Measurements from ENCODE around the gene RIMKLA. TPM values are rescaled to one million over a fixed set of nuclear protein-coding genes. Genes with fewer than 3 reads are reported as not detected.

RIMKLA gene
- total RNA-seq, 4 donors from 2014 or later = 1.8 to 5.3 (median 3.4) TPM

GRCh38 chr1:42430286-42431135 lies 49.9 kb downstream of the RIMKLA start:
- H3K27me3 ChIP-seq = no peaks in the 10 kb centered on the region
- DNase-seq (ENCODE audit: extremely low spot score) = no peak
- H3K4me3 ChIP-seq = no peak overlapping the region
- H3K4me1 ChIP-seq = peaks cover 0 to 3% (median 0%) of the 10 kb centered on the region in 4 donors
- 92% methylated on average over 3 of the region's 3 CpGs for WGBS
- TF ChIP-seq CTCF (IDR thresholded peaks at IDR 0.05) (no peak), EP300 (IDR thresholded peaks at IDR 0.05) (no peak), POLR2AphosphoS5 (IDR thresholded peaks at IDR 0.05) (no peak), POLR2A (IDR thresholded peaks at IDR 0.05; ENCODE audit: low read depth) (no peak)
- no peaks in the 10 kb centered on the region for H3K9me3 ChIP-seq
- H3K27ac ChIP-seq (replicated peaks in 1 of 4) = no peak overlapping the region
- intact Hi-C loops (cut with DNase I) = no loop called here
- no peaks in the 10 kb centered on the region for H3K36me3 ChIP-seq

DNA sequence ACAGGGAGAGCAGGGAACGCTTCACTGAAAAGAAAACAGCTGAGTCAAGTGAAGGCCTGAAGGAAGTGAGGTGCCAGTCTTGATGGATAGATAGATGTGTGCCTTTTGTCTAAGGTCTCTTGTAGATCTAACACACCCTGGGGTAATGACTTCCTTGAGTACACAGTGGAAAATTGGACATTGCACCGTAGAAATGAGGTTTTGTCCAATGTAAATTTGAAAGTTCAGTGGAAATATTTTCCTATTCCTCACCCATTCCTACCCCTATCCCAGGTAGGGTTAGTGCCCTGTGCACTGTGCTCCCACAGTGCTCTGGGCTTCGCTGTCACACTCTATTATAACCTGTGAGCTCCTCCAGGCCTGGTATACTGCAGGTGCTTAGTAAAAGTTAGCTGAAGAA lies 50.9 kb downstream of the RIMKLA start:
- no peak overlapping the region for H3K4me3 ChIP-seq
- 87% methylated on average over 3 of the region's 3 CpGs for WGBS
- H3K36me3 ChIP-seq = no peaks in the 10 kb centered on the region
- no peak for DNase-seq (ENCODE audit: extremely low spot score)
- H3K9me3 ChIP-seq = no peaks in the 10 kb centered on the region
- no peak for TF ChIP-seq CTCF (IDR thresholded peaks at IDR 0.05)
- no peak for TF ChIP-seq POLR2A (IDR thresholded peaks at IDR 0.05; ENCODE audit: low read depth)
- H3K27me3 ChIP-seq = no peaks in the 10 kb centered on the region
- no peak overlapping the region for H3K27ac ChIP-seq (replicated peaks in 1 of 4)
- peaks cover 0 to 3% (median 0%) of the 10 kb centered on the region in 4 donors for H3K4me1 ChIP-seq
- intact Hi-C loops (cut with DNase I) = no loop called here

- Histone ChIP-seq H3K27me3 (no peaks in the 10 kb centered on the region), H3K27ac (replicated peaks in 1 of 4) (no peak overlapping the region), H3K4me3 (no peak overlapping the region), H3K4me1 (peaks cover 0 to 3% (median 0%) of the 10 kb centered on the region in 4 donors), H3K9me3 (no peaks in the 10 kb centered on the region), H3K36me3 (no peaks in the 10 kb centered on the region)
- 89% methylated on average over 4 of the region's 4 CpGs for WGBS
- no peak for TF ChIP-seq EP300 (IDR thresholded peaks at IDR 0.05)
- no peak for TF ChIP-seq CTCF (IDR thresholded peaks at IDR 0.05)
- no peak for TF ChIP-seq POLR2A (IDR thresholded peaks at IDR 0.05; ENCODE audit: low read depth)
- no peak for TF ChIP-seq POLR2AphosphoS5 (IDR thresholded peaks at IDR 0.05)
- DNase-seq (ENCODE audit: extremely low spot score) = no peak
- intact Hi-C loops (cut with DNase I) = no loop called here
These were observed 52.1 kb downstream of the RIMKLA start for GRCh38 chr1:42432714-42433113.

- intact Hi-C loops (cut with DNase I) = no loop called here
- TF ChIP-seq EP300 (IDR thresholded peaks at IDR 0.05) = no peak
- no peak for TF ChIP-seq POLR2A (IDR thresholded peaks at IDR 0.05; ENCODE audit: low read depth)
- no peak for TF ChIP-seq POLR2AphosphoS5 (IDR thresholded peaks at IDR 0.05)
- no peak for TF ChIP-seq CTCF (IDR thresholded peaks at IDR 0.05)
These were observed 52.8 kb downstream of the RIMKLA start for GRCh38 chr1:42433369-42433768.

More at GRCh38 chr1:42433369-42433768, 52.8 kb downstream of the RIMKLA start:
- Histone ChIP-seq H3K4me1 (peaks cover 0 to 3% (median 0%) of the 10 kb centered on the region in 4 donors), H3K27me3 (no peaks in the 10 kb centered on the region), H3K36me3 (no peaks in the 10 kb centered on the region), H3K27ac (replicated peaks in 1 of 4) (no peak overlapping the region), H3K9me3 (no peaks in the 10 kb centered on the region), H3K4me3 (no peak overlapping the region)
- 90% methylated on average over 6 of the region's 6 CpGs for WGBS
- peak; percentile 70 for DNase-seq (ENCODE audit: extremely low spot score)
